ENCODE results near the gene NR2C2.

Gene NR2C2

DNA sequence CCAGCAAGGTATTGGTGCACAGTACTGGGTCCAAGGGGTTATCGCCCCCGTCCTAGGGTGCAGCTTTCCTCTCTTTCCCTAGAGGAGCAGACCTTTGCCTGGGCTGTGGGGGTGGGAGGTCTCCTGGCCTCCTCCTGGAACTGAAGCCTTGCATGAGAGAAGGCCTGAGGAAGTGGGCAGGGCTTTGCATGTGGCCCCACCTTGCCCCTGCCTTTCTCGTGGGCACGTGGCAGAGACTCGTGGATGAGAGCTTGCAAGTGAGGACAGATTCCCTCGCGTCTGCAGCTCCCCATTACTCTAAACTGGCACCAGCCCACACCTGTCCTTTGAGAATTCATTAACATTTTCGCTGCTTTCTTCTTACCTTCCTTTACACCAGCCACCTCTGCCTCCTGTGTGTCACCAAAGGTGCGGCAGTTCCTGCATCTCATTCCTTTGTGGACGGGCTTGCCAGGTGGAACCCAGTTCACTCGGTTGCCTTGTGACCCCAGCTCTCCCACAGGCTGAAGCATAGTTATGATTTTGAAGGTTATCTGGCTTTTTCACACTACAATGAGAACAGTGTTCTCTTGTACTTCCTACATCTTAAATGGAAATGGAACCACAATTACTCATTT lies 40.9 kb upstream of the NR2C2 start:
- Histone ChIP-seq H3K27ac (ENCODE audit: low read length) (peak overlapping the region; percentile 74), H3K79me2 (ENCODE audit: insufficient read depth, low read length) (no peaks in the 10 kb centered on the region), H3K4me2 (ENCODE audit: insufficient read depth, low read length) (no peak overlapping the region; the same call in 1 of the 2 replicates), H3K4me1 (ENCODE audit: insufficient read depth, low read length) (peaks cover 30% of the 10 kb centered on the region), H3K36me3 (ENCODE audit: insufficient read depth, low read length) (no peaks in the 10 kb centered on the region; the same call in 1 of the 2 replicates), H3K27me3 (ENCODE audit: insufficient read depth, low read length, poor library complexity) (no peaks in the 10 kb centered on the region), H4K20me1 (ENCODE audit: insufficient read depth, low read length) (no peaks in the 10 kb centered on the region), H3K4me3 (ENCODE audit: low read depth in 1 of 2, low read length in 2 of 2) (no peak overlapping the region; a peak in 1 of 4 replicates), H3K9ac (ENCODE audit: low read depth, low read length) (peak overlapping the region; percentile 19), H3K9me3 (ENCODE audit: insufficient read depth, low read length, severe bottlenecking) (peaks cover 8% of the 10 kb centered on the region), H2AFZ (ENCODE audit: low read depth, low read length) (peak overlapping the region; percentile 30; the same call in 1 of the 2 replicates)
- DNase-seq (peak; percentile 69), ATAC-seq (ENCODE audit: insufficient read depth, low read depth) (peak; percentile 55)
- no peak for TF ChIP-seq EZH2 (IDR thresholded peaks at IDR 0.05; ENCODE audit: borderline replicate concordance, low read depth, low read length, severe bottlenecking)
- TF ChIP-seq, protein P1, sequence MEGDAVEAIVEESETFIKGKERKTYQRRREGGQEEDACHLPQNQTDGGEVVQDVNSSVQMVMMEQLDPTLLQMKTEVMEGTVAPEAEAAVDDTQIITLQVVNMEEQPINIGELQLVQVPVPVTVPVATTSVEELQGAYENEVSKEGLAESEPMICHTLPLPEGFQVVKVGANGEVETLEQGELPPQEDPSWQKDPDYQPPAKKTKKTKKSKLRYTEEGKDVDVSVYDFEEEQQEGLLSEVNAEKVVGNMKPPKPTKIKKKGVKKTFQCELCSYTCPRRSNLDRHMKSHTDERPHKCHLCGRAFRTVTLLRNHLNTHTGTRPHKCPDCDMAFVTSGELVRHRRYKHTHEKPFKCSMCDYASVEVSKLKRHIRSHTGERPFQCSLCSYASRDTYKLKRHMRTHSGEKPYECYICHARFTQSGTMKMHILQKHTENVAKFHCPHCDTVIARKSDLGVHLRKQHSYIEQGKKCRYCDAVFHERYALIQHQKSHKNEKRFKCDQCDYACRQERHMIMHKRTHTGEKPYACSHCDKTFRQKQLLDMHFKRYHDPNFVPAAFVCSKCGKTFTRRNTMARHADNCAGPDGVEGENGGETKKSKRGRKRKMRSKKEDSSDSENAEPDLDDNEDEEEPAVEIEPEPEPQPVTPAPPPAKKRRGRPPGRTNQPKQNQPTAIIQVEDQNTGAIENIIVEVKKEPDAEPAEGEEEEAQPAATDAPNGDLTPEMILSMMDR (IDR thresholded peaks at IDR 0.05; ENCODE audit: borderline replicate concordance, extremely low read depth, low read length, poor library complexity, severe bottlenecking): no peak

DNA sequence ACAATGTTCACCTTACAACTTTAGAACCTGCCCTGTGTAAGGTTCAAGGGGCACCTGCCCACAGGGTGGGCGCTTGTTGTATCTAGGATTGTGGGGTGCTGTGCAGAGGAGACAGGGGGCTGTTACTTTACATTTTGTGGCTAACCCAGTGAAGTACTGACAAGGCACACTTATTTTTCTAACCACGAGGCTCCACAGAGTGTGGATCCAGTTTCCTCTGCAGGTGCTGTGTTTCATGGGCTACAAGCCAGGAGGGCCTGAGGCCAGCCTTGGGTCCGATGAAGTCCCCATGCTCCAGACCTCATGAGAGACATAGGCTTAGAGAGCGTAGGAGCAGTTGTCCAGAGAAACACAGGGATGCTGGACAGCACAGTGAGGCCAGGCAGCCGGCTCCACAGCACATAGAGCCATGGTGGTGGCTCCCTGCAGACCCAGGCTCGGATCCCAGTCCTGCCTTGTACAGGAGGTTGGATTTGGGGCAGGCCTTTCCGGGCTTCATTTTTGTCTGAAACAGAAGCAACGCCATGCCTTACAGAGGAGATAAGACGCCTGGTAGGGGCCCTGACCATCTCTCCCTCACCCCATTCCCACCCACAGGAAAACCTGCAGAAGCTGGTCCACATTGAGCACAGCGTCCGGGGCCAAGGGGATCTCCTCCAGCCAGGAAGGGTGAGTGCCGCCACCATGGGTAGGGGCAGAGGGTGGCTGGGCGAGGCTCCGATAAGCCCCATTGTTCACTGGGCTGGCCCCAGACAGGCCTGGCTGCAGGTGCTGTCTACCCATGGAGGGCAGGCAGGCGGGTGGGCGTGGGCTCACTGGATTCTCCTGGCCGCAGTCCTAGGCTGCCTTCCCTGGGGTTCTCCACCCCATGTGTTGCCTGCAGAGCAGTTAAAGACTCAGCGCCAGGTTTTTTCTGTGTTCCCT lies 40.1 kb upstream of the NR2C2 start:
- Histone ChIP-seq H3K9me3 (ENCODE audit: insufficient read depth, low read length, severe bottlenecking) (peaks cover 8% of the 10 kb centered on the region), H3K27ac (ENCODE audit: low read length) (peak overlapping the region; percentile 74), H2AFZ (ENCODE audit: low read depth, low read length) (no peak overlapping the region), H3K4me1 (ENCODE audit: insufficient read depth, low read length) (peaks cover 29% of the 10 kb centered on the region), H3K4me3 (ENCODE audit: low read depth in 1 of 2, low read length in 2 of 2) (no peak overlapping the region; a peak in 1 of 4 replicates), H3K27me3 (ENCODE audit: insufficient read depth, low read length, poor library complexity) (no peaks in the 10 kb centered on the region), H4K20me1 (ENCODE audit: insufficient read depth, low read length) (no peaks in the 10 kb centered on the region), H3K9ac (ENCODE audit: low read depth, low read length) (peak overlapping the region; percentile 19; the same call in 1 of the 2 replicates), H3K36me3 (ENCODE audit: insufficient read depth, low read length) (no peaks in the 10 kb centered on the region; the same call in 1 of the 2 replicates), H3K79me2 (ENCODE audit: insufficient read depth, low read length) (no peaks in the 10 kb centered on the region), H3K4me2 (ENCODE audit: insufficient read depth, low read length) (peak overlapping the region; percentile 13; the same call in 1 of the 2 replicates)
- peak; percentile 51 for DNase-seq
- ATAC-seq (ENCODE audit: insufficient read depth, low read depth): peak; percentile 78
- no peak for TF ChIP-seq EZH2 (IDR thresholded peaks at IDR 0.05; ENCODE audit: borderline replicate concordance, low read depth, low read length, severe bottlenecking)
- TF ChIP-seq, protein P1 (IDR thresholded peaks at IDR 0.05; ENCODE audit: borderline replicate concordance, extremely low read depth, low read length, poor library complexity, severe bottlenecking): no peak

DNA sequence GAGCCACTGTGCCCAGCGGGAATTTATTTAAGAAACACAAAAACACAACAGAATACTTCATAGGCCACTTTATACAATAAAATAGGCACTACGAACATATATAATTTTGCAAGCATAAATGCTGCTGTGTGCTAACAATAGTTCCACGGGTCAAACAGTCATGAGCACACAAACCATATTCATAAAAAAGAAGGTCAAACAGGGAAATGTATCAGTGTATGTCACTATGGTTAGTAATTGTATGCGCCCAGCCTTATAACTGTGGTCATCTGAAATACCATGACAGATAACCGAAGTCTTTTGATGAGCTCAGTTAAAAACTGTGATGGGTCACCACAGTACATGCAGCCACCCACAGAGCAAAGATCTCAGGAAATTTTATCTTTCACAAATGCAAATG lies 38.1 kb upstream of the NR2C2 start:
- Histone ChIP-seq H3K27me3 (ENCODE audit: insufficient read depth, low read length, poor library complexity) (no peaks in the 10 kb centered on the region), H2AFZ (ENCODE audit: low read depth, low read length) (no peak overlapping the region), H3K4me2 (ENCODE audit: insufficient read depth, low read length) (no peak overlapping the region), H3K4me3 (ENCODE audit: low read depth in 1 of 2, low read length in 2 of 2) (no peak overlapping the region), H4K20me1 (ENCODE audit: insufficient read depth, low read length) (no peaks in the 10 kb centered on the region), H3K27ac (ENCODE audit: low read length) (no peak overlapping the region), H3K79me2 (ENCODE audit: insufficient read depth, low read length) (no peaks in the 10 kb centered on the region), H3K9ac (ENCODE audit: low read depth, low read length) (no peak overlapping the region), H3K36me3 (ENCODE audit: insufficient read depth, low read length) (no peaks in the 10 kb centered on the region; the same call in 1 of the 2 replicates), H3K4me1 (ENCODE audit: insufficient read depth, low read length) (peaks cover 37% of the 10 kb centered on the region), H3K9me3 (ENCODE audit: insufficient read depth, low read length, severe bottlenecking) (peaks cover 8% of the 10 kb centered on the region)
- no peak for TF ChIP-seq EZH2 (IDR thresholded peaks at IDR 0.05; ENCODE audit: borderline replicate concordance, low read depth, low read length, severe bottlenecking)
- TF ChIP-seq, protein P1 (IDR thresholded peaks at IDR 0.05; ENCODE audit: borderline replicate concordance, extremely low read depth, low read length, poor library complexity, severe bottlenecking): no peak
- no peak for ATAC-seq (ENCODE audit: insufficient read depth, low read depth)
- no peak for DNase-seq
